Motor neuron (in vitro differentiated cells): ENCODE data around the gene OSCAR. TPM values are rescaled to one million over a fixed set of nuclear protein-coding genes. Genes with fewer than 3 reads are reported as not detected.

ENCODE experiments used
- ATAC-seq, 8 experiments: fragments of 200-7000 bp; cut with Tn5 transposase; replicated peaks in 6 of 8; 2 replicates each; pipeline ENCODE4 v1.8.0; 2021; ENCODE audit warnings: mild to moderate bottlenecking in 8 of 8, moderate library complexity in 8 of 8
- H3K27ac ChIP-seq, 2 donors: fragments of 250-450 bp; sonication (Bioruptor Pico); 2 replicates each; pipeline ENCODE4 v1.9.0; 2021; ENCODE audit warnings: antibody characterized with exemption in 2 of 2, mild to moderate bottlenecking in 2 of 2, moderate library complexity in 1 of 2
- H3K4me1 ChIP-seq, 2 donors: fragments of 250-450 bp; sonication (Bioruptor Pico); replicated peaks in 1 of 2; 2 replicates each; pipeline ENCODE4 v1.6.1; 2021; ENCODE audit warnings: antibody characterized with exemption in 2 of 2, mild to moderate bottlenecking in 2 of 2, moderate library complexity in 1 of 2
- H3K4me3 ChIP-seq, 5 donors: fragments of 250-450 bp; sonication (Bioruptor Pico); 2 replicates each; pipeline ENCODE4 v1.9.0; 2021; ENCODE audit warnings: antibody characterized with exemption in 5 of 5, mild to moderate bottlenecking in 5 of 5, moderate library complexity in 4 of 5
- WGBS, 10 experiments: fragments of 450-650 bp; shearing (Covaris generic); methylation state at CpG; one replicate each; pipeline ENCODE4 v1.0.0; 2022; 5-methylcytosine and 5-hydroxymethylcytosine counted together
- in situ Hi-C, 9 experiments: fragments of 400-800 bp; cut with MboI; loops; one replicate each; pipeline ENCODE4 v1.15.0; 2021; ENCODE audit warnings: low sequenced_read_pairs in 9 of 9, low pct_unique_long_range_greater_than_20kb in 2 of 9; ENCODE audit not compliant: unreplicated experiment in 9 of 9
- total RNA-seq, 8 experiments: library from RNA; unstranded; fragments of 300-600 nt; gene quantifications; 2 replicates each; pipeline versions ENCODE4 v1.2.3 to v1.2.4, GENCODE V29; 2022

The OSCAR gene
- total RNA-seq, 8 experiments from 2014 or later, result 0.11 to 0.95 (median 0.22) TPM

DNA sequence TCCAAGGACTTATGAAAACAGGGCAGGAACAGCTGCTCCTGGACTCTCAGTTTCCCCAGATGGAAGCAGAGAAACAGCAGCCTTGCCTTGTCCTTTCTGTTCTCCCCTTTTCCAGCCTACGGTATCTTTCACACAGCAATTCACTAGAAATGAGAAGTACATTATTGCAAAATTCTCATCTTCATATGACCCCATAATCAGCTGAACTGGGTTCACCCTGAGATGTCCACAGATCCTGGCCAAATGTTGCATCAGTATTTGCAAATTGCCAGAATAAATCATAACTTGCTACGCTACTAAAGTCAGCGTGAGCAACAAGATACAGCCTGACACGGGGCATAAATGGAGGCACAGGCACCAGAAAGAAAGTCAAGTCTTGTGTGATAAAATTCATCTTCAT, 53.0 kb downstream of the OSCAR start:
- in situ Hi-C loops, result loop anchor here in 1 of 9 experiments (25.0 kb wide), 1 partner anchor 235 kb away; the partner anchor contains the start of gene NLRP12
- ATAC-seq, result no peak
- Histone ChIP-seq H3K4me1 (no peaks in the 10 kb centered on the region), H3K27ac (no peak overlapping the region), H3K4me3 (no peak overlapping the region)
- 20 to 100% (median 60%) methylated on average over 2 to 3 of the region's 4 CpGs; no CpG with 5 or more reads in 2 of the 10 experiments for WGBS, 10 experiments

DNA sequence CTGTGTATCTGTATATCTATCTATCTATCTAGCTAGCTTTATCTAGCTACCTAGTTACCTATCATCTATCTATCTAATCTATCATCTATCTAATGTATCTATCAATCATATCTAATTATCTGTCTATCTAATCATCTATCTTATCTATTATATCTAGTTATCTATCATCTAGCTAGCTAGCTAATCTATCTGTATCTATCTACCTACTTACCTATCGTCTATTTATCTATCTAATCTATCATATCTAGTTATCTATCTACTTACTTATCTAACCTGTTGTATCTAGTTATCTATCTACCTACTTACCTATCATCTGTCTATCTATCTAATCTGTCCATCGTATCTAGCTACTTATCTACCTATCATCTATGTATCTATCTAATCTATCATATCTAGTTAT, 54.8 kb downstream of the OSCAR start:
- WGBS, 10 experiments, result 18 to 100% (median 71%) methylated on average over 1 to 2 of the region's 2 CpGs
- no peak for ATAC-seq

More for the DNA sequence above, 54.8 kb downstream of the OSCAR start:
- Histone ChIP-seq H3K27ac (no peak overlapping the region), H3K4me1 (no peaks in the 10 kb centered on the region), H3K4me3 (no peak overlapping the region)
- in situ Hi-C loops, result loop anchor here in 1 of 9 experiments (25.0 kb wide), 1 partner anchor 233 kb away; the partner anchor contains the start of gene NLRP12

Other genes with a start within 250 kb of the OSCAR start
- gene MYADM, start 232.9 kb downstream of the OSCAR start, total RNA-seq, result 10 to 100 TPM in 5 of 8 experiments, 1 to 10 TPM in 3; 2.1 to 26.7 (median 11.6) TPM
- 1 to 10 TPM in 4 of 8 experiments, under 1 TPM in 4; 0.10 to 2.4 (median 0.91) TPM for gene PRKCG, start 218.6 kb downstream of the OSCAR start, total RNA-seq
- gene CACNG7, start 191.5 kb downstream of the OSCAR start, total RNA-seq, result 10 to 100 TPM in 4 of 8 experiments, 1 to 10 TPM in 1, under 1 TPM in 3; 0.27 to 26.3 (median 12.1) TPM
- 1 to 10 TPM in 7 of 8 experiments, under 1 TPM in 1; 0.15 to 6.1 (median 1.6) TPM for gene CACNG8, start 137.9 kb downstream of the OSCAR start, total RNA-seq
- gene CACNG6, start 109.2 kb downstream of the OSCAR start, total RNA-seq, result 1 to 10 TPM in 4 of 8 experiments, under 1 TPM in 3, not detected in 1; 0.15 to 2.2 (median 1.0) TPM
- 1 to 10 TPM in 1 of 8 experiments, not detected in 7; 1.7 TPM for gene VSTM1, start 36.9 kb downstream of the OSCAR start, total RNA-seq
- gene TARM1, start 19.4 kb downstream of the OSCAR start, total RNA-seq, result not detected
- gene NDUFA3, start 2.1 kb upstream of the OSCAR start, total RNA-seq, result 100 to 1,000 TPM; 188 to 271 (median 210) TPM
- 10 to 100 TPM; 14.9 to 34.7 (median 20.8) TPM for gene TFPT, start 14.9 kb upstream of the OSCAR start, total RNA-seq
- 10 to 100 TPM; 29.5 to 78.7 (median 59.3) TPM for gene PRPF31, start 15.0 kb upstream of the OSCAR start, total RNA-seq
- gene CNOT3, start 37.0 kb upstream of the OSCAR start, total RNA-seq, result 10 to 100 TPM in 4 of 8 experiments, 1 to 10 TPM in 4; 8.4 to 47.1 (median 13.0) TPM
- 10 to 100 TPM in 6 of 8 experiments, 1 to 10 TPM in 2; 8.2 to 12.5 (median 10.9) TPM for gene LENG1, start 58.9 kb upstream of the OSCAR start, total RNA-seq
- gene TMC4, start 72.4 kb upstream of the OSCAR start, total RNA-seq, result 1 to 10 TPM in 6 of 8 experiments, under 1 TPM in 2; 0.76 to 2.8 (median 1.5) TPM
- gene MBOAT7, start 88.8 kb upstream of the OSCAR start, total RNA-seq, result 10 to 100 TPM; 20.5 to 59.8 (median 30.3) TPM
- 10 to 100 TPM; 29.7 to 69.7 (median 43.1) TPM for gene TSEN34, start 90.5 kb upstream of the OSCAR start, total RNA-seq
- gene RPS9, start 100.1 kb upstream of the OSCAR start, total RNA-seq, result 1,000 to 10,000 TPM; 1,240 to 1,920 (median 1,801) TPM
- gene LILRB3, start 122.2 kb upstream of the OSCAR start, total RNA-seq, result 1 to 10 TPM in 2 of 8 experiments, under 1 TPM in 6; 0.13 to 1.7 (median 0.43) TPM
- gene LILRA6, start 142.0 kb upstream of the OSCAR start, total RNA-seq, result under 1 TPM in 7 of 8 experiments, not detected in 1; 0.05 to 0.56 (median 0.27) TPM
- gene LILRB5, start 156.5 kb upstream of the OSCAR start, total RNA-seq, result under 1 TPM in 6 of 8 experiments, not detected in 2; under 0.01 to 0.81 (median 0.17) TPM
- under 1 TPM in 5 of 8 experiments, not detected in 3; 0.04 to 0.57 (median 0.18) TPM for gene LILRB2, start 180.3 kb upstream of the OSCAR start, total RNA-seq
- gene LILRA5, start 212.4 kb upstream of the OSCAR start, total RNA-seq, result under 1 TPM in 1 of 8 experiments, not detected in 7; 0.28 TPM
- gene LILRA4, start 238.4 kb upstream of the OSCAR start, total RNA-seq, result under 1 TPM in 2 of 8 experiments, not detected in 6; 0.08 to 0.85 TPM